PFSK-1 (cell line): ENCODE results near the gene AUH.

Source experiments
- SIN3A ChIP-seq: IDR thresholded peaks from 2 replicates; pipeline ENCODE4 v1.6.1; 2012; ENCODE audit warnings: mild to moderate bottlenecking, low read length, moderate library complexity, borderline replicate concordance; ENCODE audit not compliant: insufficient read depth
- TAF1 ChIP-seq: IDR thresholded peaks from 2 replicates; pipeline ENCODE4 v1.6.1; 2012; ENCODE audit warnings: low read length, control low read depth, borderline replicate concordance; ENCODE audit not compliant: insufficient read depth
- TF ChIP-seq, protein P1 (sequence below), 2 experiments: IDR thresholded peaks; 2 replicates each; pipeline versions ENCODE4 v1.6.1 to v1.8.0; 2011 to 2012; ENCODE audit warnings: low read depth in 2 of 2, low read length in 2 of 2, control low read depth in 1 of 2, inconsistent platforms in 1 of 2, mild to moderate bottlenecking in 1 of 2, moderate library complexity in 1 of 2; ENCODE audit not compliant: insufficient read depth in 1 of 2

GRCh38 chr9:91240596-91241165, 121.0 kb downstream of the AUH start:
- TF ChIP-seq, protein P1, sequence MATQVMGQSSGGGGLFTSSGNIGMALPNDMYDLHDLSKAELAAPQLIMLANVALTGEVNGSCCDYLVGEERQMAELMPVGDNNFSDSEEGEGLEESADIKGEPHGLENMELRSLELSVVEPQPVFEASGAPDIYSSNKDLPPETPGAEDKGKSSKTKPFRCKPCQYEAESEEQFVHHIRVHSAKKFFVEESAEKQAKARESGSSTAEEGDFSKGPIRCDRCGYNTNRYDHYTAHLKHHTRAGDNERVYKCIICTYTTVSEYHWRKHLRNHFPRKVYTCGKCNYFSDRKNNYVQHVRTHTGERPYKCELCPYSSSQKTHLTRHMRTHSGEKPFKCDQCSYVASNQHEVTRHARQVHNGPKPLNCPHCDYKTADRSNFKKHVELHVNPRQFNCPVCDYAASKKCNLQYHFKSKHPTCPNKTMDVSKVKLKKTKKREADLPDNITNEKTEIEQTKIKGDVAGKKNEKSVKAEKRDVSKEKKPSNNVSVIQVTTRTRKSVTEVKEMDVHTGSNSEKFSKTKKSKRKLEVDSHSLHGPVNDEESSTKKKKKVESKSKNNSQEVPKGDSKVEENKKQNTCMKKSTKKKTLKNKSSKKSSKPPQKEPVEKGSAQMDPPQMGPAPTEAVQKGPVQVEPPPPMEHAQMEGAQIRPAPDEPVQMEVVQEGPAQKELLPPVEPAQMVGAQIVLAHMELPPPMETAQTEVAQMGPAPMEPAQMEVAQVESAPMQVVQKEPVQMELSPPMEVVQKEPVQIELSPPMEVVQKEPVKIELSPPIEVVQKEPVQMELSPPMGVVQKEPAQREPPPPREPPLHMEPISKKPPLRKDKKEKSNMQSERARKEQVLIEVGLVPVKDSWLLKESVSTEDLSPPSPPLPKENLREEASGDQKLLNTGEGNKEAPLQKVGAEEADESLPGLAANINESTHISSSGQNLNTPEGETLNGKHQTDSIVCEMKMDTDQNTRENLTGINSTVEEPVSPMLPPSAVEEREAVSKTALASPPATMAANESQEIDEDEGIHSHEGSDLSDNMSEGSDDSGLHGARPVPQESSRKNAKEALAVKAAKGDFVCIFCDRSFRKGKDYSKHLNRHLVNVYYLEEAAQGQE (IDR thresholded peaks at IDR 0.05; ENCODE audit: insufficient read depth in 1 of 2, low read depth in 2 of 2, low read length in 2 of 2): no peak
- TF ChIP-seq SIN3A: no peak
- TF ChIP-seq TAF1: no peak
